Measurements from ENCODE around the gene FAM107A.

DNA sequence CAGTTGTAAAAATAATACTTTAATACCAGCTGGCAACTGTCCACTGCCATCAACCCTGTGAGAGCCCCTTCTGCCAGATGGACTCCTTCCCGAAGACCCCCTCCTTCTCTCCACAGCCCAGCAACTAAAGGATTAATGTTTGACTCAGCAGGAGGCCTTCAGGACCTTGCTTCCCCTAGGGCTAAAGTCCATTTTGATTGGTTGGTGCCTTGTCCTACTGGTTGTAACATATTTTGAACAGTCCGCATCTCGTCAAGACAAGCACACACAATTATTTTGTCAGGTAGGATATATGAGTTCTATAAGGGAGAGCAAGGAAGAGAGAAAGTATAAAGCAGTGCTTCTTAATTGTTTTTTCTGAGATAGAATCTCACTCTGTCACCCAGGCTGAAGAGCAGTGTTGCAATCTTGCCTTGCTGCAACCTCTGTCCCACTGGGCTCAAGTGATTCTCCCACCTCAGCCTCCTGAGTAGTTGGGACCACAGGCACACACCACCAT lies 58.9 kb downstream of the FAM107A start:
- TF ChIP-seq, protein P1, sequence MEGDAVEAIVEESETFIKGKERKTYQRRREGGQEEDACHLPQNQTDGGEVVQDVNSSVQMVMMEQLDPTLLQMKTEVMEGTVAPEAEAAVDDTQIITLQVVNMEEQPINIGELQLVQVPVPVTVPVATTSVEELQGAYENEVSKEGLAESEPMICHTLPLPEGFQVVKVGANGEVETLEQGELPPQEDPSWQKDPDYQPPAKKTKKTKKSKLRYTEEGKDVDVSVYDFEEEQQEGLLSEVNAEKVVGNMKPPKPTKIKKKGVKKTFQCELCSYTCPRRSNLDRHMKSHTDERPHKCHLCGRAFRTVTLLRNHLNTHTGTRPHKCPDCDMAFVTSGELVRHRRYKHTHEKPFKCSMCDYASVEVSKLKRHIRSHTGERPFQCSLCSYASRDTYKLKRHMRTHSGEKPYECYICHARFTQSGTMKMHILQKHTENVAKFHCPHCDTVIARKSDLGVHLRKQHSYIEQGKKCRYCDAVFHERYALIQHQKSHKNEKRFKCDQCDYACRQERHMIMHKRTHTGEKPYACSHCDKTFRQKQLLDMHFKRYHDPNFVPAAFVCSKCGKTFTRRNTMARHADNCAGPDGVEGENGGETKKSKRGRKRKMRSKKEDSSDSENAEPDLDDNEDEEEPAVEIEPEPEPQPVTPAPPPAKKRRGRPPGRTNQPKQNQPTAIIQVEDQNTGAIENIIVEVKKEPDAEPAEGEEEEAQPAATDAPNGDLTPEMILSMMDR (IDR thresholded peaks at IDR 0.05; ENCODE audit: insufficient read depth, low read length): no peak
- TF ChIP-seq POLR2AphosphoS5 (IDR thresholded peaks at IDR 0.05; ENCODE audit: low read depth): no peak
- TF ChIP-seq, protein P2, sequence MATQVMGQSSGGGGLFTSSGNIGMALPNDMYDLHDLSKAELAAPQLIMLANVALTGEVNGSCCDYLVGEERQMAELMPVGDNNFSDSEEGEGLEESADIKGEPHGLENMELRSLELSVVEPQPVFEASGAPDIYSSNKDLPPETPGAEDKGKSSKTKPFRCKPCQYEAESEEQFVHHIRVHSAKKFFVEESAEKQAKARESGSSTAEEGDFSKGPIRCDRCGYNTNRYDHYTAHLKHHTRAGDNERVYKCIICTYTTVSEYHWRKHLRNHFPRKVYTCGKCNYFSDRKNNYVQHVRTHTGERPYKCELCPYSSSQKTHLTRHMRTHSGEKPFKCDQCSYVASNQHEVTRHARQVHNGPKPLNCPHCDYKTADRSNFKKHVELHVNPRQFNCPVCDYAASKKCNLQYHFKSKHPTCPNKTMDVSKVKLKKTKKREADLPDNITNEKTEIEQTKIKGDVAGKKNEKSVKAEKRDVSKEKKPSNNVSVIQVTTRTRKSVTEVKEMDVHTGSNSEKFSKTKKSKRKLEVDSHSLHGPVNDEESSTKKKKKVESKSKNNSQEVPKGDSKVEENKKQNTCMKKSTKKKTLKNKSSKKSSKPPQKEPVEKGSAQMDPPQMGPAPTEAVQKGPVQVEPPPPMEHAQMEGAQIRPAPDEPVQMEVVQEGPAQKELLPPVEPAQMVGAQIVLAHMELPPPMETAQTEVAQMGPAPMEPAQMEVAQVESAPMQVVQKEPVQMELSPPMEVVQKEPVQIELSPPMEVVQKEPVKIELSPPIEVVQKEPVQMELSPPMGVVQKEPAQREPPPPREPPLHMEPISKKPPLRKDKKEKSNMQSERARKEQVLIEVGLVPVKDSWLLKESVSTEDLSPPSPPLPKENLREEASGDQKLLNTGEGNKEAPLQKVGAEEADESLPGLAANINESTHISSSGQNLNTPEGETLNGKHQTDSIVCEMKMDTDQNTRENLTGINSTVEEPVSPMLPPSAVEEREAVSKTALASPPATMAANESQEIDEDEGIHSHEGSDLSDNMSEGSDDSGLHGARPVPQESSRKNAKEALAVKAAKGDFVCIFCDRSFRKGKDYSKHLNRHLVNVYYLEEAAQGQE (IDR thresholded peaks at IDR 0.05; ENCODE audit: insufficient replicate concordance, low read depth): no peak
- no peak for TF ChIP-seq GABPA (IDR thresholded peaks at IDR 0.05; ENCODE audit: low read depth)
- no peak for TF ChIP-seq SPI1 (IDR thresholded peaks at IDR 0.05; ENCODE audit: borderline replicate concordance, low read depth)
